HCT116 (cell line): ENCODE measurements around the gene KRTAP1-5. TPM values are rescaled to one million over a fixed set of nuclear protein-coding genes. Genes with fewer than 3 reads are reported as not detected.

Experiments used
- total RNA-seq: library from RNA; stranded (reverse); gene quantifications from one replicate; pipeline ENCODE4 v1.2.1, GENCODE V29; 2021; ENCODE audit not compliant: unreplicated experiment

KRTAP1-5 gene
- total RNA-seq, 1 experiment from 2014 or later, result not detected

Other genes starting within 250 kb of the KRTAP1-5 start
- gene KRT27, start 244.7 kb downstream of the KRTAP1-5 start, total RNA-seq, result not detected
- gene KRT28, start 227.2 kb downstream of the KRTAP1-5 start, total RNA-seq, result not detected
- 62.3 TPM for gene KRT10, start 204.6 kb downstream of the KRTAP1-5 start, total RNA-seq
- not detected for gene KRT12, start 160.0 kb downstream of the KRTAP1-5 start, total RNA-seq
- gene KRT20, start 142.0 kb downstream of the KRTAP1-5 start, total RNA-seq, result 1.5 TPM
- gene KRT23, start 89.6 kb downstream of the KRTAP1-5 start, total RNA-seq, result 19.0 TPM
- not detected for gene KRT39, start 60.3 kb downstream of the KRTAP1-5 start, total RNA-seq
- gene KRT40, start 42.9 kb downstream of the KRTAP1-5 start, total RNA-seq, result not detected
- not detected for gene KRTAP3-3, start 33.0 kb downstream of the KRTAP1-5 start, total RNA-seq
- gene KRTAP3-2, start 27.3 kb downstream of the KRTAP1-5 start, total RNA-seq, result not detected
- not detected for gene KRTAP3-1, start 18.1 kb downstream of the KRTAP1-5 start, total RNA-seq
- gene KRTAP1-4, start 3.0 kb upstream of the KRTAP1-5 start, total RNA-seq, result not detected
- not detected for gene KRTAP1-3, start 7.7 kb upstream of the KRTAP1-5 start, total RNA-seq
- not detected for gene KRTAP1-1, start 14.2 kb upstream of the KRTAP1-5 start, total RNA-seq
- gene KRTAP2-1, start 20.1 kb upstream of the KRTAP1-5 start, total RNA-seq, result not detected
- 1.2 TPM for gene KRTAP2-2, start 28.0 kb upstream of the KRTAP1-5 start, total RNA-seq
- 6.3 TPM for gene KRTAP2-3, start 32.9 kb upstream of the KRTAP1-5 start, total RNA-seq
- 0.76 TPM for gene KRTAP2-4, start 38.7 kb upstream of the KRTAP1-5 start, total RNA-seq
- not detected for gene KRTAP4-7, start 56.9 kb upstream of the KRTAP1-5 start, total RNA-seq
- gene KRTAP4-8, start 70.9 kb upstream of the KRTAP1-5 start, total RNA-seq, result not detected
- not detected for gene KRTAP4-16, start 75.0 kb upstream of the KRTAP1-5 start, total RNA-seq
- not detected for gene KRTAP4-9, start 78.2 kb upstream of the KRTAP1-5 start, total RNA-seq
- gene KRTAP4-11, start 91.2 kb upstream of the KRTAP1-5 start, total RNA-seq, result not detected
- gene KRTAP4-12, start 97.0 kb upstream of the KRTAP1-5 start, total RNA-seq, result not detected
- not detected for gene KRTAP4-6, start 113.3 kb upstream of the KRTAP1-5 start, total RNA-seq
- not detected for gene KRTAP4-5, start 122.6 kb upstream of the KRTAP1-5 start, total RNA-seq
- not detected for gene KRTAP4-4, start 133.5 kb upstream of the KRTAP1-5 start, total RNA-seq
- not detected for gene KRTAP4-3, start 141.0 kb upstream of the KRTAP1-5 start, total RNA-seq
- not detected for gene KRTAP4-2, start 151.0 kb upstream of the KRTAP1-5 start, total RNA-seq
- gene KRTAP4-1, start 157.7 kb upstream of the KRTAP1-5 start, total RNA-seq, result not detected
- not detected for gene KRTAP9-1, start 162.7 kb upstream of the KRTAP1-5 start, total RNA-seq
- gene KRTAP9-2, start 199.4 kb upstream of the KRTAP1-5 start, total RNA-seq, result not detected
- gene KRTAP9-3, start 205.2 kb upstream of the KRTAP1-5 start, total RNA-seq, result not detected
- not detected for gene KRTAP9-8, start 210.8 kb upstream of the KRTAP1-5 start, total RNA-seq
- gene KRTAP9-4, start 222.5 kb upstream of the KRTAP1-5 start, total RNA-seq, result not detected
- not detected for gene KRTAP9-9, start 228.2 kb upstream of the KRTAP1-5 start, total RNA-seq
- gene KRTAP9-6, start 238.2 kb upstream of the KRTAP1-5 start, total RNA-seq, result not detected
- gene KRTAP9-7, start 248.5 kb upstream of the KRTAP1-5 start, total RNA-seq, result not detected